Neural cell (in vitro differentiated cells): ENCODE data around the gene HSD17B2.

Source experiments
- CTCF ChIP-seq: fragments of 450-650 bp; IDR thresholded peaks from 2 replicates; pipeline ENCODE4 v1.5.1; 2014; ENCODE audit warnings: antibody characterized with exemption, mild to moderate bottlenecking, moderate library complexity; ENCODE audit not compliant: poor library complexity, severe bottlenecking
- EP300 ChIP-seq: fragments of 450-650 bp; conservative IDR thresholded peaks from 2 replicates; pipeline ENCODE4 v1.6.1; 2014; ENCODE audit warnings: antibody characterized with exemption, mild to moderate bottlenecking, moderate library complexity; ENCODE audit not compliant: poor library complexity, severe bottlenecking
- EZH2 ChIP-seq: fragments of 200-600, 300-800 bp; shearing (Covaris generic), sonication (generic); IDR thresholded peaks from 2 replicates; pipeline ENCODE4 v1.6.1; 2014; ENCODE audit warnings: antibody characterized with exemption, low read length, borderline replicate concordance, mild to moderate bottlenecking; ENCODE audit not compliant: insufficient read depth, poor library complexity, severe bottlenecking
- MXI1 ChIP-seq: fragments of 450-650 bp; conservative IDR thresholded peaks from 2 replicates; pipeline ENCODE4 v1.6.1; 2014; ENCODE audit warnings: antibody characterized with exemption, mild to moderate bottlenecking; ENCODE audit not compliant: poor library complexity, severe bottlenecking
- POLR2AphosphoS5 ChIP-seq: IDR thresholded peaks from 2 replicates; pipeline ENCODE4 v1.6.1; 2012
- RAD21 ChIP-seq: fragments of 450-650 bp; conservative IDR thresholded peaks from 2 replicates; pipeline ENCODE4 v1.6.1; 2014; ENCODE audit warnings: antibody characterized with exemption, mild to moderate bottlenecking, moderate library complexity
- TAF1 ChIP-seq: IDR thresholded peaks from 2 replicates; pipeline ENCODE4 v1.6.1; 2012; ENCODE audit warnings: low read depth
- TF ChIP-seq, protein P1 (sequence below): IDR thresholded peaks from 2 replicates; pipeline ENCODE4 v1.6.1; 2012; ENCODE audit warnings: borderline replicate concordance

DNA sequence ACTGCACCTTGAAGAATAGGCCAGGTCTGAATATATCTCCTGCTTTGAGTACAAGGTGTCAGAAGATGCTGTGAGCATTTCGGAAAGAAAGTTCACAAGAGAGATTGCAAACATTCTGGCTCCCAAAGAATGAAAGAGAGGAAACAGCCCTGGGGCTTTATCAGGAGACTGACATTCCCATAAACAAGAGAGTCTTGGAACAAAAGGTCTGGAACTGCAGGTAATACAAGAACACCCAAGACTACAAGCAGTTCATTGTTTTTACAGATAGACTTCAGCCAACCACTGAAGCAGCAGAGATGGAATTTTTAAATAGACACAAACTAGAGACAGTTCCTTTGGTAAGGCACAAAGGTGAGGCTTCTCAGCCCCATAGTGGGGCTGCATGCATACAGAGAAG is 14.4 kb downstream of the HSD17B2 start:
- TF ChIP-seq POLR2AphosphoS5 (no peak), EP300 (no peak), CTCF (no peak), TAF1 (no peak), RAD21 (no peak), EZH2 (no peak), MXI1 (no peak)
- TF ChIP-seq, protein P1, sequence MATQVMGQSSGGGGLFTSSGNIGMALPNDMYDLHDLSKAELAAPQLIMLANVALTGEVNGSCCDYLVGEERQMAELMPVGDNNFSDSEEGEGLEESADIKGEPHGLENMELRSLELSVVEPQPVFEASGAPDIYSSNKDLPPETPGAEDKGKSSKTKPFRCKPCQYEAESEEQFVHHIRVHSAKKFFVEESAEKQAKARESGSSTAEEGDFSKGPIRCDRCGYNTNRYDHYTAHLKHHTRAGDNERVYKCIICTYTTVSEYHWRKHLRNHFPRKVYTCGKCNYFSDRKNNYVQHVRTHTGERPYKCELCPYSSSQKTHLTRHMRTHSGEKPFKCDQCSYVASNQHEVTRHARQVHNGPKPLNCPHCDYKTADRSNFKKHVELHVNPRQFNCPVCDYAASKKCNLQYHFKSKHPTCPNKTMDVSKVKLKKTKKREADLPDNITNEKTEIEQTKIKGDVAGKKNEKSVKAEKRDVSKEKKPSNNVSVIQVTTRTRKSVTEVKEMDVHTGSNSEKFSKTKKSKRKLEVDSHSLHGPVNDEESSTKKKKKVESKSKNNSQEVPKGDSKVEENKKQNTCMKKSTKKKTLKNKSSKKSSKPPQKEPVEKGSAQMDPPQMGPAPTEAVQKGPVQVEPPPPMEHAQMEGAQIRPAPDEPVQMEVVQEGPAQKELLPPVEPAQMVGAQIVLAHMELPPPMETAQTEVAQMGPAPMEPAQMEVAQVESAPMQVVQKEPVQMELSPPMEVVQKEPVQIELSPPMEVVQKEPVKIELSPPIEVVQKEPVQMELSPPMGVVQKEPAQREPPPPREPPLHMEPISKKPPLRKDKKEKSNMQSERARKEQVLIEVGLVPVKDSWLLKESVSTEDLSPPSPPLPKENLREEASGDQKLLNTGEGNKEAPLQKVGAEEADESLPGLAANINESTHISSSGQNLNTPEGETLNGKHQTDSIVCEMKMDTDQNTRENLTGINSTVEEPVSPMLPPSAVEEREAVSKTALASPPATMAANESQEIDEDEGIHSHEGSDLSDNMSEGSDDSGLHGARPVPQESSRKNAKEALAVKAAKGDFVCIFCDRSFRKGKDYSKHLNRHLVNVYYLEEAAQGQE: no peak
